Right atrium auricular region (tissue), 2 donors: ENCODE data around the gene FBXO33. TPM values are rescaled to one million over a fixed set of nuclear protein-coding genes. Genes with fewer than 3 reads are reported as not detected.
"Not testable (repeated sequence)": the region's sequence is repeated elsewhere in the genome, so short reads cannot be mapped to it uniquely, and the experiment has no call there.

Experiments used
- DNase-seq: peaks from one replicate; pipeline ENCODE4 v3.0.0-alpha.2; 2019; ENCODE audit warnings: low spot score
- H3K27ac ChIP-seq, 2 donors: fragments of 200-600 bp; sonication (generic); 1 replicate in 1 of 2; 2 replicates in 1 of 2; pipeline ENCODE4 v1.5.1; 2016 to 2019
- H3K27me3 ChIP-seq, 2 donors: fragments of 200-600 bp; sonication (generic); one replicate each; pipeline versions ENCODE4 v1.5.1 to v1.6.0; 2017 to 2019
- H3K36me3 ChIP-seq: fragments of 200-600 bp; sonication (generic); one replicate; pipeline ENCODE4 v1.5.1; 2016
- H3K4me1 ChIP-seq, 2 donors: fragments of 200-600 bp; sonication (generic); one replicate each; pipeline versions ENCODE4 v1.5.1 to v1.6.0; 2017 to 2019
- H3K4me3 ChIP-seq, 2 donors: fragments of 200-600 bp; sonication (generic); 1 replicate in 1 of 2; 2 replicates in 1 of 2; pipeline ENCODE4 v1.5.1; 2017 to 2019; ENCODE audit warnings: mild to moderate bottlenecking in 1 of 2, moderate library complexity in 1 of 2
- H3K9me3 ChIP-seq, 2 donors: fragments of 200-600 bp; sonication (generic); one replicate each; pipeline ENCODE4 v1.5.1; 2019
- CTCF ChIP-seq, 2 donors: fragments of 200-600 bp; sonication (generic); IDR thresholded peaks; one replicate each; pipeline ENCODE4 v1.5.1; 2019; ENCODE audit warnings: antibody characterized with exemption in 2 of 2
- total RNA-seq, 2 donors: library from RNA; depleted of rRNA; stranded (reverse); fragments of >200 nt; gene quantifications; one replicate each; pipeline ENCODE4 v1.1.0, GENCODE V29; 2016

The FBXO33 gene
- total RNA-seq, 2 donors from 2014 or later: 6.6 to 9.2 TPM

- H3K27ac ChIP-seq: no peak overlapping the region
- H3K27me3 ChIP-seq: no peaks in the 10 kb centered on the region
- peaks cover 0 to 19% of the 10 kb centered on the region in 2 donors for H3K4me1 ChIP-seq
- H3K9me3 ChIP-seq: peaks cover 5 to 22% of the 10 kb centered on the region in 2 donors
- TF ChIP-seq CTCF (IDR thresholded peaks at IDR 0.05): peak in 1 of 2 donors; percentile 65
- DNase-seq: no peak
- H3K36me3 ChIP-seq: peaks cover 5% of the 10 kb centered on the region
- H3K4me3 ChIP-seq: no peak overlapping the region
Measured at GRCh38 chr14:39368261-39368959, 63.8 kb downstream of the FBXO33 start.

GRCh38 chr14:39367387-39367751 is 64.9 kb downstream of the FBXO33 start:
- H3K27ac ChIP-seq: no peak overlapping the region
- no peak for TF ChIP-seq CTCF (IDR thresholded peaks at IDR 0.05)

GRCh38 chr14:39366460-39367386 is 65.5 kb downstream of the FBXO33 start:
- no peak overlapping the region for H3K4me3 ChIP-seq
- no peak for TF ChIP-seq CTCF (IDR thresholded peaks at IDR 0.05)
- H3K27ac ChIP-seq: no peak overlapping the region
- no peak for DNase-seq
- peaks cover 5 to 24% of the 10 kb centered on the region in 2 donors for H3K9me3 ChIP-seq
- H3K36me3 ChIP-seq: peaks cover 5% of the 10 kb centered on the region
- H3K27me3 ChIP-seq: no peaks in the 10 kb centered on the region
- peaks cover 0 to 19% of the 10 kb centered on the region in 2 donors for H3K4me1 ChIP-seq

More at GRCh38 chr14:39367387-39367751, 64.9 kb downstream of the FBXO33 start:
- Histone ChIP-seq H3K9me3 (peaks cover 5 to 24% of the 10 kb centered on the region in 2 donors), H3K36me3 (peaks cover 5% of the 10 kb centered on the region), H3K4me1 (peaks cover 0 to 19% of the 10 kb centered on the region in 2 donors), H3K4me3 (no peak overlapping the region), H3K27me3 (no peaks in the 10 kb centered on the region)
- DNase-seq: no peak

GRCh38 chr14:39365354-39365753 is 66.9 kb downstream of the FBXO33 start:
- Histone ChIP-seq H3K27ac (no peak overlapping the region), H3K4me3 (no peak overlapping the region), H3K36me3 (peaks cover under 1% of the 10 kb centered on the region), H3K9me3 (peaks cover 5 to 24% of the 10 kb centered on the region in 2 donors), H3K4me1 (peaks cover 0 to 19% of the 10 kb centered on the region in 2 donors), H3K27me3 (no peaks in the 10 kb centered on the region)
- TF ChIP-seq CTCF (IDR thresholded peaks at IDR 0.05): no peak
- no peak for DNase-seq

GRCh38 chr14:39364509-39364908 is 67.7 kb downstream of the FBXO33 start:
- TF ChIP-seq CTCF (IDR thresholded peaks at IDR 0.05): no peak
- H3K4me3 ChIP-seq: no peak overlapping the region
- H3K27me3 ChIP-seq: no peaks in the 10 kb centered on the region
- no peak overlapping the region for H3K27ac ChIP-seq
- H3K9me3 ChIP-seq: peaks cover 5 to 24% of the 10 kb centered on the region in 2 donors
- H3K36me3 ChIP-seq: no peaks in the 10 kb centered on the region
- no peak for DNase-seq
- peaks cover 0 to 19% of the 10 kb centered on the region in 2 donors for H3K4me1 ChIP-seq

GRCh38 chr14:39361556-39361955 is 70.7 kb downstream of the FBXO33 start:
- peaks cover 5 to 24% of the 10 kb centered on the region in 2 donors for H3K9me3 ChIP-seq
- not testable (repeated sequence) for H3K4me1 ChIP-seq, H3K27ac ChIP-seq, H3K4me3 ChIP-seq, H3K36me3 ChIP-seq, H3K27me3 ChIP-seq, DNase-seq
